ENCODE results near the gene NLK. TPM values are rescaled to one million over a fixed set of nuclear protein-coding genes. Genes with fewer than 3 reads are reported as not detected.

NLK gene
- total RNA-seq, 1 experiment from 2014 or later: 31.8 TPM

DNA sequence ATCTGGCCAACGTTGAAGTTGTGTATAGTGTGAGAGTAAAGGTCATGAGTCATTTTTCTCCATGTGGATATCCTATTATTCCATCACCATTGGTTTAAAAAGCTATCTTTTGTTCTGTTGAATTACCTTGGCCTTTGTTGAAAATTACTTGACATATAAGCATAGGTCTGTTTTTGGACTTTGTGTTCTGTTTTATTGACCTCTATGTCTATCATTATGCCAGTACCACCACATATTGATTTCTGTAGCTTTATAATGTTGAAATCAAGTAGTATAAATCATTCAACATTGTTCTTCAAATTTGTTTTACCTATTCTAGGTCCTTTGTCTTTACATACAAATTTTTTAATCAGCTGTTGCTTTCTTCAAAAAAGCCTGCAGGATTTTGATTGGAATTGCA, 58.5 kb downstream of the NLK start:
- H4K5ac ChIP-seq (ENCODE audit: insufficient read length, low read depth, low read length): no peak overlapping the region
- TF ChIP-seq, protein P1, sequence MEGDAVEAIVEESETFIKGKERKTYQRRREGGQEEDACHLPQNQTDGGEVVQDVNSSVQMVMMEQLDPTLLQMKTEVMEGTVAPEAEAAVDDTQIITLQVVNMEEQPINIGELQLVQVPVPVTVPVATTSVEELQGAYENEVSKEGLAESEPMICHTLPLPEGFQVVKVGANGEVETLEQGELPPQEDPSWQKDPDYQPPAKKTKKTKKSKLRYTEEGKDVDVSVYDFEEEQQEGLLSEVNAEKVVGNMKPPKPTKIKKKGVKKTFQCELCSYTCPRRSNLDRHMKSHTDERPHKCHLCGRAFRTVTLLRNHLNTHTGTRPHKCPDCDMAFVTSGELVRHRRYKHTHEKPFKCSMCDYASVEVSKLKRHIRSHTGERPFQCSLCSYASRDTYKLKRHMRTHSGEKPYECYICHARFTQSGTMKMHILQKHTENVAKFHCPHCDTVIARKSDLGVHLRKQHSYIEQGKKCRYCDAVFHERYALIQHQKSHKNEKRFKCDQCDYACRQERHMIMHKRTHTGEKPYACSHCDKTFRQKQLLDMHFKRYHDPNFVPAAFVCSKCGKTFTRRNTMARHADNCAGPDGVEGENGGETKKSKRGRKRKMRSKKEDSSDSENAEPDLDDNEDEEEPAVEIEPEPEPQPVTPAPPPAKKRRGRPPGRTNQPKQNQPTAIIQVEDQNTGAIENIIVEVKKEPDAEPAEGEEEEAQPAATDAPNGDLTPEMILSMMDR (conservative IDR thresholded peaks at IDR 0.05): no peak
- Mint-ChIP-seq H3K36me3 (ENCODE audit: insufficient read depth in 1 of 3, low read depth in 3 of 3) (peaks cover 0 to 5% (median 0%) of the 10 kb centered on the region in 3 experiments; a peak in 2 of 7 replicates), H3K4me3 (no peak overlapping the region), H3K9me3 (peaks cover 0 to 3% of the 10 kb centered on the region in 2 experiments; a peak in 1 of 5 replicates), H3K27ac (no peak overlapping the region), H3K27me3 (ENCODE audit: low read depth) (no peaks in the 10 kb centered on the region), H3K4me1 (peaks cover 8 to 10% of the 10 kb centered on the region in 2 experiments)
- no peaks in the 10 kb centered on the region for H3K23me2 ChIP-seq (ENCODE audit: insufficient read length, low read depth, low read length, poor library complexity, severe bottlenecking)
- no peak overlapping the region for H3K9ac ChIP-seq (ENCODE audit: extremely low read depth, insufficient read length, low read length)
- H3K4me2 ChIP-seq (ENCODE audit: insufficient read depth, insufficient read length, low read length): no peak overlapping the region
- no CpG with 5 or more reads among the region's 1 CpG for WGBS (ENCODE audit: extremely low coverage, insufficient read length, low lambda C conversion rate)
- H3K23ac ChIP-seq (ENCODE audit: insufficient read length, low read depth, low read length): no peak overlapping the region
- H2BK20ac ChIP-seq (ENCODE audit: low read depth, low read length, poor library complexity, severe bottlenecking): no peak overlapping the region
- no peak overlapping the region for H3T11ph ChIP-seq (ENCODE audit: low read length)
- no peak overlapping the region for H2AFZ ChIP-seq (ENCODE audit: low read length)
- H3K27me3 ChIP-seq (ENCODE audit: insufficient read depth, low read length): no peaks in the 10 kb centered on the region
- H3K79me2 ChIP-seq (ENCODE audit: insufficient read depth, low read length): no peaks in the 10 kb centered on the region; the same call in 1 of the 2 replicates
- no peak overlapping the region for H4K91ac ChIP-seq (ENCODE audit: insufficient read length, low read depth, low read length)
- H4K8ac ChIP-seq (replicated peaks; ENCODE audit: insufficient read length, low read depth, low read length): no peak overlapping the region
- no peak overlapping the region for H3K27ac ChIP-seq (ENCODE audit: insufficient read length, low read depth, low read length)
- H3K4me1 ChIP-seq (ENCODE audit: insufficient read depth, low read length): no peaks in the 10 kb centered on the region
- no peaks in the 10 kb centered on the region for H3K79me1 ChIP-seq (ENCODE audit: insufficient read depth, low read depth, low read length, poor library complexity, severe bottlenecking)
- H3K9me3 ChIP-seq (ENCODE audit: control insufficient read depth, low read depth, low read length): no peaks in the 10 kb centered on the region
- H3K56ac ChIP-seq (ENCODE audit: insufficient read length, low read depth, low read length): no peak overlapping the region
- no peak overlapping the region for H3K14ac ChIP-seq (ENCODE audit: insufficient read depth, low read length)
- no peak overlapping the region for H2AK5ac ChIP-seq (ENCODE audit: insufficient read length, low read length)
- no peak overlapping the region for H3K4ac ChIP-seq (ENCODE audit: low read depth, low read length)
- no peak overlapping the region for H2BK5ac ChIP-seq (ENCODE audit: insufficient read length, low read length)
- no peak overlapping the region for H2BK120ac ChIP-seq (ENCODE audit: low read depth, low read length, poor library complexity, severe bottlenecking)
- no peak overlapping the region for H3K18ac ChIP-seq (ENCODE audit: insufficient read length, low read depth, low read length)
- H2BK15ac ChIP-seq (ENCODE audit: low read depth, low read length): no peak overlapping the region
- no peaks in the 10 kb centered on the region for H4K20me1 ChIP-seq (ENCODE audit: control insufficient read depth, insufficient read depth, insufficient read length)
- H2BK12ac ChIP-seq (ENCODE audit: insufficient read length, low read depth, low read length): no peak overlapping the region
- DNase-seq: no peak

Data from H9 (cell line).